Stimulated activated CD8-positive, alpha-beta memory T cell treated with anti-CD3 and anti-CD28 coated beads, Interleukin-2, amount 100 ng/mL, for 48 hours (primary cell): Measurements from ENCODE around the gene PABPN1L.

ENCODE experiments used
- DNase-seq, 2 donors: peaks; one replicate each; pipeline ENCODE4 v3.0.0-alpha.2; 2020; ENCODE audit warnings: low read depth in 2 of 2

Gene PABPN1L, protein sequence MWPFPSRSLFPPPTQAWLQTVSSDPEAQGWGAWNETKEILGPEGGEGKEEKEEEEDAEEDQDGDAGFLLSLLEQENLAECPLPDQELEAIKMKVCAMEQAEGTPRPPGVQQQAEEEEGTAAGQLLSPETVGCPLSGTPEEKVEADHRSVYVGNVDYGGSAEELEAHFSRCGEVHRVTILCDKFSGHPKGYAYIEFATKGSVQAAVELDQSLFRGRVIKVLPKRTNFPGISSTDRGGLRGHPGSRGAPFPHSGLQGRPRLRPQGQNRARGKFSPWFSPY

DNA sequence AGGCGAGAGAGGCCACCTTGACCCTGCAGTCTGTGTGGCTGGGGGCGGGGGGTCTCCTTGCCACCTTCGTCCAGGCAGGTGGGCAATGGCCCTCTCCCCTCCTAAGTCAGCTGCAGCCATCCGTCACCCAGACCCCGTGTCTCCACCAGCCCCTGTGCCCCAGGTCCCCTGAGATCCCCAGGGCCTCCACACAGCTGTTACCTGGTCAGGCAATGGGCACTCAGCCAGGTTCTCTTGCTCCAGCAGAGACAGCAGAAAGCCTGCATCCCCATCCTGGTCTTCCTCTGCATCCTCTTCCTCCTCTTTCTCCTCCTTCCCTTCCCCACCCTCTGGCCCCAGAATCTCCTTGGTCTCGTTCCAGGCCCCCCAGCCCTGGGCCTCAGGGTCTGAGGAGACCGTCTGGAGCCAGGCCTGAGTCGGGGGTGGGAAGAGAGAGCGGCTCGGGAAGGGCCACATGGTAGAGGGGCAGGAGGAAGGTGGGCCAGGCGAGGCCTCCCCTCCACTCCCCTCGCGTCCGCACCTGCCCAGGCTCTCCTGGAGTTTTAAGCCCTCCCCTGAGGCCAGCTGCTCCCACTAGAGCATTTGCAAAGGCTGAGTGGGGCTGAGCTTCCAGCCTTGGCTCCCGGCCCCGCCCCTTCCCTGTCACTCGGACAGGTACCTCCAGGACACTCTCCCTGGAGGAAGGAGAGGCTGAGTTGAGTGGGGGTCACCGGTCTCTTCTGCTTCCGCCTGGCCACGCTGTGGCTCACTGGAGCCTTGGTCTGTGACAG is at the start of gene PABPN1L:
PABPN1L (minus strand) TSS at position 510 of the 770 bp plus-strand sequence; CDS start at position 456, 54 bp downstream.
- DNase-seq = no peak

DNA sequence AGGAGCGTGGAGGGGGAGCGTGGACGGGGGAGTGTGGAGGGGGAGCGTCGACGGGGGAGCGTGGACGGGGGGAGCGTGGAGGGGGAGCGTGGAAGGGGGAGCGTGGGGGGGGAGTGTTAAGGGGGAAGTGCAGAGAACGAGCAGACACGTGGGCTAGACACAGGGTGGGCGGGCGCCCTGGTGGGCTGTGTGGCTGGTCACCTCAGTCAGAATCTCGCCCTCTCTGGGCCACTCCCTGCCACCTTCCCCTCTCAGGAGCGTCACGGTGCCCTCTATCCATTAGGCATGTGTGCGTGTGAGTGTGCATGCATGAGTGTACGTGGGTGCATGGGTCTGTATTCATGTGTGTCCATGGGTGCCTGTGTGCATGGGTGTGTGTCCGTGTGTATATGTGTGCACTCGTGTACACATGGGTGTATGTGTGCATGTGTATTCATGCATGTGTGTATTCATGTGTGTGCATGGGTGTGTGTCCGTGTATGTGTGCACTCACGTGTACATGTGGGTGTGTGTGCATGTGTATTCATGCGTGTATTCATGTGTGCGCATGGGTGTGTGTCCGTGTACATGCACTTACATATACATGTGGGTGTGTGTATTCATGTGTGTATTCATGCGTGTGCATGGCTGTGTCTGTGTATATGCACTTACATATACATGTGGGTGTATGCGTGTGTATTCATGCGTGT is 49.3 kb upstream of the PABPN1L start:
- DNase-seq = no peak

DNA sequence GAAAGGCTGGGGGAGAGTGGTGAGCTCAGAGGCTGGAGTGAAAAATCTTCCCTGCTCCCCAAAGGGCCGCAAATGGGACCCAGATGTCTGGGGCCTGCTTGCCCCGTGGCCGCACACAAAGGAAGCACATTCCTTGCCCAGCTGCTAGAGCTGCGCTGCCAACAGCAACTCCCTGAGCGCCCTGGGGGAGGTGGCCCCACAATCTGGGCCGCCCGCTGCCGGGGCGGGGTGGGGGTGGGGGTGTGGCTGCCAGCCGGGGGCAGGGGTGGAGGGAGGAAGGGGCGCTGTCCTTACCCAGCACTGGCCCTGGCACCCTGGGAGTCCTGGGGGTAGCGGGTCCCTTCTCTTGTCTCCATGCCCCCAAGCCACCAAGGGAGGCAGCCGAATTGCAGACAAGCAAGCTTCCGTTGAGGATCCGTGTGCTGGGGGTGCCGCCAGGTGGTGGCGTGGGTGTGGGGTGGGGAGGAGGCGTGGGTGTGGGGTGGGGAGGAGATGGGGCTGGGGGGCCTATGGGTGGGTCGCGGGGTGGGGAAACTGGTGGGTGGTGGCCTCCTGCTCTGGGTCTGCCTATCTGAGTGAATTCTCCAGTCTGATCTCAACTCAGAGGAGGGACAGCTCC is 48.4 kb upstream of the PABPN1L start:
- DNase-seq = no peak

GRCh38 chr16:88913870-88914269 is 47.4 kb upstream of the PABPN1L start:
- DNase-seq = no peak

DNA sequence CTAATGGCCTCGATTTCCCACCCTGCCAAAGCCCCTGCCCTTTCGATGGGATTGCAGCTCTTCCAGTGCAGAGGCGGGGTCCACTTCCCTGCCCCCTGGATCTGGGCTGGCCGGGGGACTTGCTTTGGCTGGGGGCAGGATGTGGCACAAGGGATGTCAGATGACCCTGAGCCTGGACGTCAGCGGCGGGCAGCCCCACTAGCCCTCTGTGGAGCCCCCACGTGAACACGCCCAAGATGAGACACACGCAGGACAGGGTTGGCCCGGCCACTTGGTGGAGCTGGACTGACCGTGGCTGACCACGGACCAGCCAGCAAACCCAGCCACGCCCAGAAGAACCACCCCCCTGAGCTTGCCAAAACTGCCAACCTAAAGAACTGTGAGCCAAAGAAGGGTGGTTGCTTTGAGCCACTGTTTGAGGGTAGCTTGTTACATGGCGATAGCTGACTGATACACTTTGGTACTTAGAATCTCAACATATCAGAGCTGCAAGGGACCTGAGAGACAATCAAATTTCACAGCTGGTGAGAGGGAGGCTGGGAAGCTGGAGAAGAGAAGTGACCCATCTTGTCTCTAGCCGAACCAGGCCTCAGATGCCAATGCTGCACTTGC is 46.6 kb upstream of the PABPN1L start:
- DNase-seq = no peak

DNA sequence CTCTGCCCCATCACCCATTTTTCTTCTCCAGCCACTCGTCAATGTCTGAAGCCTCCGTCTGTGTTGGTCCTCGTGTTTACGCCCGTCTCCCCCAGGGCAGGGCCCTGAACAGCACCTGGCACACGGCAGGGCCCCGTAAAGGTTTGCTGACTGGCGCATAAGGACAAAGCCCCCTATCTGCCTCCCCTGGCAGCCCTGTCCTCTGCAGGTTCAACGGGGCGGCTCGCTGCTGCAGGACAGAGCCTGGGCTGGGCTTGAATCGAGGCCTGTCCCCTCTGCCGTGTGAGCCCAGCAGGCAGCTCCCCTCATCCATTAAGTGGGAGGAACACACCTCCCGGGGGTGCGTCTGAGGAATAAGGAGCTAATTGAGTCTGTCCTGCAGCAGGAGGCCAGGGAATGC is 46.1 kb upstream of the PABPN1L start:
- DNase-seq = no peak

DNA sequence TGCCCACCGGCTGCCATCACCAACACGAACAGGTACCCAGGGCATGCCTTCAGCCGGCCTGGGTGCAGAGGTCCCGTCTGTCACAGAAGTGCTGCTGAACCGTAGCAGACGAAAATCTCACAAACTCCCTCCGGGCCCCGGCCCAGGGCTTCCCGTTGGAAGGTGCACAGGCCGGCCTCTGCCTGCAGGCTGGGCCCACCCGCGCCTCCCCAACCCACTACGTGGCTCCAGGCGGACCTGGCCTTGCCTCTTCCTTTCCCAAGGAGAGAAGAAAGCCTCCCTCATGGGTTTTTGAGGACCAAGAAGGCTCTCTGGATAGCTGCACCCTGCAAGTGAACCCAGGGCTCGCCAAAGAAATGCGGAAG is 45.5 kb upstream of the PABPN1L start:
- no peak for DNase-seq

- DNase-seq = no peak
These were observed 44.9 kb upstream of the PABPN1L start for GRCh38 chr16:88911136-88911945.

DNA sequence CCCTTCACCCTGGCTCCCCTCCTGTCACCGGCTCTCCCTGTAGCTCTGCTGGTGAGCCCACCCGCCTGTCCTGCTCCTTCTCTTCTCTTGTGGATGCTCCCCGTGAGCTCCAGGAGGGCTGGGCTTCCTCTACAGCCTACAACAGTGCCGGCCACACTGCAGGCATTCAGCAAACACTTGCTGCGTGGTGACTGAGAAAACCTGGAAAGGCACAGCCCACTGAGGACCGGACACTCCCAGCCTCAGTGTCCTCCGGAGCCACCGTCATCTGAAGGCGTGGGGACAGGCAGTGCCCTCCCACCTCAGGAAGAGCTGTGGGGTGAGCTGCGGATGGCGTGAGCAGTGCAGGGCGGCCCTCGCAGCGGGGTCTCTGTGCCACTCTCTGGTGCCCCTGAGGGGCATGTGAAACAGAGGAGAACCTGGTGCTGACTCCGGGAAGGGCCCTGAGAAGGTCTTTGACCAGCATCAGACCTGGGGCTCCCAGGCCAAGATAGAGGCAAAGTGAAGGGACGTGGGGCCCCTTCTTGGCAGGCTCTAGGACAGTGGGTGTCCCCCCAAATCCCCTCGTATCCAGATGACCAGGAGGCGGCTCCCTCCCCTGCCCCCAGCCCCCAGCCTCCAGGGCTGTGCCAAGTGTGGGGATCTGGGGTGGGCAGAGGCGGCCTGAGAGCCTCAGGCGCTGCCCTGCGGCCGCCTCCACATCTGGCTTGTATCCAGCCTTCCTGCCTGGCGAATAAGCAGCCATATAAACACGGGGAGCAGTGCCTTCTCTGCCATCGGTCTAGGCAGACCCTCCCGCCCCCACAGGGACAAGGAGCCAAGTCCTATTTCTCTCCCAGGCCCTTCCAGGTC is 44.0 kb upstream of the PABPN1L start:
- no peak for DNase-seq

DNA sequence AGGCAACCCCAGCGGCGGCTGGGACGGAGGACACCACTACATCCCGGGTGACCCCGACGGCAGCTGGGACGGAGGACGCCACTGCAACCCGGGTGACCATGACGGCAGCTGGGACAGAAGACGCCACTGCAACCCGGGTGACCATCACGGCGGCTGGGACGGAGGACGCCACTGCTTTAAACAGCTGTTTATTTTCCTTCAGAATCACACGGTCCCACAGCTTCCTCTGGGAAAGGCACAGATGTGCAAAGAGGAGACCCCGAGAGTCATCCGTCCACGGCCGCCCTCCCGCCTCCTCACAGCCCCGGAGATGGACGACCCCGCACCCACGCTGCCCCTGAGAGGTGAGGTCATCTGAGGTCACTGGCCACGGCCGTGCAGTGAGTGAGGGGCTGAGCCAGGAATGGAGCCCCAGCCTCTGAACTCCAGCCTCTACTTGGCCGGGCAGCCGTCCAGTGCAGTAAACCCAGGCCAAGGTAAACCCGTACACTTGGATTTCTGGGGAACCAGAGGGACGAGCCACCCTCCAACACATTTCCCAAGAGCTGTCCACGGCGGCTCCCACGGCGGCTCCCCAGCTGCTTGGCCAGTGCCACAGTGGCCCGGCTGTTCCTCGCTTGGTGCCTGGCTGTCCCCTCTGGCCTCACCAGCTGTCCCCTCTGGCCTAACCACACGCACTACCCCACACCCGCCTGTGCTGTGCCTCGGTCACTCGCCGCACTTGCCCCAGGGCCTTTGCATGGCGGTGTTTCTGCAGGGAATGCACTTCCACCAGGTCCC is 43.2 kb upstream of the PABPN1L start:
- DNase-seq = no peak

DNA sequence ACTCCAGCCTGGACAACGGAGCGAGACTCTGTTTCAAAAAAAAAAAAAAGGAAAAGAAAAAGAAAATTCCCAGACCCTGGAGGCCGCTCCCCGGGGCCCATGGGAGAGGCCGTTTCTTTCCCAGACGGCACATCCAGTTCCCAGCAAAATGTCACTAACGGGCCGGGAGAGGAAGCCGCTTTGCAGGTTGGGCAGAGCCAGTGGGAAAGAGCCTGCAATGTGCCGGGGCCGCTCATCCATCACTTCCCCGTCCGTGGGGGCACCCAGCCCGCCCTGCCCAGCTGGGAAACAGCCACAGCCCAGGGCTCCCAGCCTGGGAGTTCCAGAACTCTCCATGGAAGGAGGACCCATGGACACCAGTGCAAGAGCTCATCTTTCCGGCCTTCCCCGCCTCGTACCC is 41.8 kb upstream of the PABPN1L start:
- no peak for DNase-seq

GRCh38 chr16:88907768-88908167 is 41.3 kb upstream of the PABPN1L start:
- no peak for DNase-seq

DNA sequence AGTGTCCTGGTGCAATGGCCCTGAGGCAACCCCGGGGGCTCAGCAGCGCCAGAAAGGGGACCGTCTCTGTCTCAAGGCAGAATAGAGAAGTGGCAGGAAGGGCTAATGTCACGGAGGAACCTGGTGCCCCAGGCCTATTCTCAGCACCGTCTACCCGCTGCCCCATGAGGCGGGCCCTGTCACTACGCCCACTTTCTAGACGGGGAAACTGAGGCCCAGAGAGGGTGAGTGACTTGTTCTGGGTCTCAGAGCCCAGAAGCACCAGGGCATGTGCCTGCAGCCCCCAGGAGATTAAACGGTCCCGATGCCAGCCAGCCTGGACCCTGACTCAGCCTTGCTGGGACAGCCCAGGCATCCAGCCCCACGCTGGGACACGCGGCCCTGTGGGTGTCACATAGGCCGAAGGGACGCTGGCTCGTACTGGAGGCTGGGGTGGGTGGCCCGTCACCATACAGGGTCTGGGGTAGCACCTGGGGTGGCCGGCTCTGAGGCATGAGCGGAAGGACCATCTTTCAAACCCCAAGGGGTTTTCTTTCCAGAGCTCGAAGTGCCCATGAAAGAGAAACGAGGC is 40.2 kb upstream of the PABPN1L start:
- DNase-seq = no peak

DNA sequence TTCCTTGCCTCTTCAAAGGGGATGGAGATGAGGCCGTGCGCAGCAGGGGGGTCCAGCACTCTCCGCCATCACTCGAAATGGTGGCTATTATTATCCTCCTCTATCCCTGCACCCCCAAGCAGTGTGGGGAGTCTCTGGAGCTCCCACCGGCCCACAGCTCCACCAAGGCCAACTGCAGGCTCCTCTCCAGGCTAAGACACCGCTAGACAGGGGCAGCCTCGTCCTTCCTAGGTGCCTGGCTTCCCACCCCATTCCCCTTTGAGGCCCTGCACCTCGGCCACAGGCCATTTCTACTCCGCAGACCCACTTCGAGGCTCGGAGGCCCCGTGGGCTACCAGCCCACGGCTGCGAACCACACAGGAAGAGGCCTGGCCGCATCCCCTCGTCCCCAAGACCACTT is 39.6 kb upstream of the PABPN1L start:
- no peak for DNase-seq

DNA sequence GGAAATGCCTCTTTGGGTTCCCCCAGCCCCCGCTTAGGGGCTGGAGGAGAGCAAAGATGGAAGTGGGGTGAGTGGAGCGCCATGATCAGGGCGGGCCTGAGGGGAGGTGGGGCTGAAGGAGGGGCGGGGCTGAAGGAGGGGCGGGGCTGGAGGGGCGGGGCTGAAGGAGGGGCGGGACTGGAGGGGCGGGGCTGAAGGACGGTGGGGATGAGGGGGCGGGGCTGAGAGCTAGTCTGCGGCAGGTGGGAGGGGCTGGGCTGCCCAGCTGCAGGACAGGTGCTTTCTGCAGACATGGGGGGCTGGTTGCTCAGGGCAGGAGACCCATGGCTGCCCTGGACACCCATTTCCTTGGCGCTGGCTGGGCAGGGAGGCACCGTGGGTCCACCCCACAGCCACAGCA is 39.1 kb upstream of the PABPN1L start:
- DNase-seq = peak; percentile 12 to 22

DNA sequence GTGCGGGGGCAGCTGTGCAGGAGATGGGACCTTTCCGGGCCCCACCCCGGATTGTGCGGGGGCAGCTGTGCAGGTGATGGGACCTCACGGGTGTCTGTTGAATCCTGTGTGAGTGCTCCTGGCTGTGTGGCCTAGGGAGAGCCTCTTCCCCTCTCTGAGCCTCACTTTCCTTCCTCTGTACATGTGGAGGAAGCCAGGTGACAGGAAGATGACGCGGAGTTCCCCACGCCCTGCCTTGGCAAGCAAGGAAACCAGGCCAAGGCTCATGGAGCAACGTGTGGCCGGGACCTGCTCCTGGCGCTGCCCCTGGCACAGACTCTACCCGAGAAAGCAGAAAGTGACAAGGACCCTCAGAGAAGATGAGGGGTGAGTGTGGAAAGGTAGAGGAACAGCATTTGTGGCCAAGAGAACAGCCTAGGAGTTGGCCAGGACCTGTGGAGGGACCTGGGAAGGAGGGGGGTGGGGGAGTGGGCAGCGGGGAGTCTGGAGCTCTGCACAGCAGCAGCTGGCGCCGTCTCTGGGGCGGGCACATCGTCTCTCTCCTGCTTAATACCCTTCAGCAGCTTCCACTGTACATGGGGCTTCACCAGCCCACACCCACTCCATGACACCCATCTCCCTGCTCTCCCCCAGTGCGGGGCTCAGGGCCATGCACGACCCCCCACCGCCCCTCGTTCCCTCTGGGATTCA is 38.4 kb upstream of the PABPN1L start:
- no peak for DNase-seq

DNA sequence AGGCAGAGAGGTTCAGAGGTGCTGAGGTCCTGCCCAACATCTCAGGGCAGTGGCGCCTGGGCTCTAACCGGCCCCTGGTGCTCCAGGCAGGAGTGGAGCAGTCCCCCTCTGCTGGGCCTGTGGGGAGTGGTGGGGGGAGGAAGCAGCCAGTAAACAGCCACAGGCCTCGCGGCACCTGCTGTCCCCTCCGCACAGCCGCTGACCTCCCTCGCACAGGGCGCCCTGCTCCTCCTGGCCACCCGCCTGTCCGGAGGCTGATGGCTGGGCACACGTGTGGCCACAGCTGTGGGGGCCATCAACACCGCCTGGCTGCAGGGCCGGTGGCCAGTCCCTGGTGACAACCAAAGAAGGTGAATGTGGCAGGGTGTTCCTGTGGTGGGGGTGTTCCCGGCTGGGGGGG is 36.8 kb upstream of the PABPN1L start:
- DNase-seq = no peak

DNA sequence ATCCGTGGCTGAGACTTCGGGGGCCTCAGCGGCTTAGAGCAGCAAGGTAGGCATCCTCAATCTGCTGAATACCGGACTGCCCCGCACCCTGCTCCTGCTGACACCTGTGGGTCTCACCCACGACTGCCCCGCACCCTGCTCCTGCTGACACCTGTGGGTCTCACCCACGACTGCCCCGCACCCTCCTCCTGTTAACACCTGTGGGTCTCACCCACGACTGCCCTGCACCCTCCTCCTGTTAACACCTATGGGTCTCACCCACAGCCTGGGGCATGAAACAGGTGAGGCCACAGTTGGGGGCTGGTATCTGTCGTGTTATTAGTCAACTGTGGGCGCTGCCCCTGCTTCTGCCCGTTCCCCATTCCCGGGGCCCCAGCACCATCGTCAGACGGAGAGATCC is 36.3 kb upstream of the PABPN1L start:
- no peak for DNase-seq
